Stimulated activated naive CD8-positive, alpha-beta T cell treated with anti-CD3 and anti-CD28 coated beads, Interleukin-15, Interleukin-2, amounts not matched to agents 100 ng/mL and 50 ng/mL, for 24 hours (primary cell): ENCODE measurements around the gene SLC3A2.
"Not testable (repeated sequence)": the region's sequence is repeated elsewhere in the genome, so short reads cannot be mapped to it uniquely, and the experiment has no call there.

Experiments
- H3K27ac Mint-ChIP-seq: one replicate; pipeline ENCODE4 v1.8.0; 2021; ENCODE audit warnings: mild to moderate bottlenecking, mixed read lengths
- H3K27me3 Mint-ChIP-seq: one replicate; pipeline ENCODE4 v1.8.0; 2021; ENCODE audit warnings: mixed read lengths
- H3K36me3 Mint-ChIP-seq: one replicate; pipeline ENCODE4 v1.8.0; 2021; ENCODE audit warnings: low read depth, mixed read lengths
- H3K4me1 Mint-ChIP-seq: one replicate; pipeline ENCODE4 v1.8.0; 2021; ENCODE audit warnings: low read depth, mixed read lengths
- H3K4me3 Mint-ChIP-seq: one replicate; pipeline ENCODE4 v1.8.0; 2021; ENCODE audit warnings: mild to moderate bottlenecking, mixed read lengths
- H3K9me3 Mint-ChIP-seq: one replicate; pipeline ENCODE4 v1.8.0; 2021; ENCODE audit warnings: mixed read lengths

The SLC3A2 gene

GRCh38 chr11:62923601-62924411 is 43.1 kb downstream of the SLC3A2 start:
- H3K27ac Mint-ChIP-seq, result peak overlapping the region; percentile 16
- peaks cover 56% of the 10 kb centered on the region for H3K27me3 Mint-ChIP-seq
- no peaks in the 10 kb centered on the region for H3K9me3 Mint-ChIP-seq
- H3K4me3 Mint-ChIP-seq, result peak overlapping the region; percentile 72
- peaks cover 33% of the 10 kb centered on the region for H3K4me1 Mint-ChIP-seq
- H3K36me3 Mint-ChIP-seq, result no peaks in the 10 kb centered on the region

- H3K27ac Mint-ChIP-seq, result no peak overlapping the region
- H3K4me1 Mint-ChIP-seq, result peaks cover 33% of the 10 kb centered on the region
- no peaks in the 10 kb centered on the region for H3K9me3 Mint-ChIP-seq
- H3K4me3 Mint-ChIP-seq, result peak overlapping the region; percentile 41
- H3K36me3 Mint-ChIP-seq, result no peaks in the 10 kb centered on the region
- peaks cover 71% of the 10 kb centered on the region for H3K27me3 Mint-ChIP-seq
These were observed 44.6 kb downstream of the SLC3A2 start for GRCh38 chr11:62925308-62925707.

- no peaks in the 10 kb centered on the region for H3K36me3 Mint-ChIP-seq
- H3K27ac Mint-ChIP-seq, result no peak overlapping the region
- peaks cover 33% of the 10 kb centered on the region for H3K4me1 Mint-ChIP-seq
- peak overlapping the region; percentile 41 for H3K4me3 Mint-ChIP-seq
- no peaks in the 10 kb centered on the region for H3K9me3 Mint-ChIP-seq
- H3K27me3 Mint-ChIP-seq, result peaks cover 75% of the 10 kb centered on the region
These were observed 45.3 kb downstream of the SLC3A2 start for GRCh38 chr11:62925745-62926679.

GRCh38 chr11:62926680-62927455 is 46.2 kb downstream of the SLC3A2 start:
- no peaks in the 10 kb centered on the region for H3K36me3 Mint-ChIP-seq
- H3K4me1 Mint-ChIP-seq, result peaks cover 33% of the 10 kb centered on the region
- peaks cover 79% of the 10 kb centered on the region for H3K27me3 Mint-ChIP-seq
- no peak overlapping the region for H3K4me3 Mint-ChIP-seq
- no peak overlapping the region for H3K27ac Mint-ChIP-seq
- H3K9me3 Mint-ChIP-seq, result no peaks in the 10 kb centered on the region

- Mint-ChIP-seq H3K36me3 (no peaks in the 10 kb centered on the region), H3K4me1 (peaks cover 26% of the 10 kb centered on the region), H3K27me3 (peaks cover 74% of the 10 kb centered on the region), H3K9me3 (no peaks in the 10 kb centered on the region), H3K27ac (no peak overlapping the region), H3K4me3 (no peak overlapping the region)
These were observed 47.3 kb downstream of the SLC3A2 start for GRCh38 chr11:62928011-62928410.

- peaks cover 64% of the 10 kb centered on the region for H3K27me3 Mint-ChIP-seq
- peaks cover 13% of the 10 kb centered on the region for H3K4me1 Mint-ChIP-seq
- no peak overlapping the region for H3K27ac Mint-ChIP-seq
- no peaks in the 10 kb centered on the region for H3K36me3 Mint-ChIP-seq
- H3K9me3 Mint-ChIP-seq, result no peaks in the 10 kb centered on the region
- H3K4me3 Mint-ChIP-seq, result no peak overlapping the region
These were observed 49.5 kb downstream of the SLC3A2 start for GRCh38 chr11:62930157-62930556.

GRCh38 chr11:62930666-62931065 is 50.0 kb downstream of the SLC3A2 start:
- no peak overlapping the region for H3K4me3 Mint-ChIP-seq

GRCh38 chr11:62931499-62932278 is 51.0 kb downstream of the SLC3A2 start:
- Mint-ChIP-seq H3K4me1 (no peaks in the 10 kb centered on the region), H3K4me3 (no peak overlapping the region), H3K36me3 (no peaks in the 10 kb centered on the region), H3K9me3 (no peaks in the 10 kb centered on the region), H3K27me3 (peaks cover 50% of the 10 kb centered on the region), H3K27ac (no peak overlapping the region)

More at GRCh38 chr11:62930666-62931065, 50.0 kb downstream of the SLC3A2 start:
- Mint-ChIP-seq H3K27me3 (peaks cover 59% of the 10 kb centered on the region), H3K27ac (no peak overlapping the region), H3K4me1 (peaks cover 7% of the 10 kb centered on the region), H3K36me3 (no peaks in the 10 kb centered on the region), H3K9me3 (no peaks in the 10 kb centered on the region)

GRCh38 chr11:62933285-62933684 is 52.6 kb downstream of the SLC3A2 start:
- Mint-ChIP-seq H3K36me3 (no peaks in the 10 kb centered on the region), H3K4me3 (no peak overlapping the region)

GRCh38 chr11:62933750-62934495 is 53.2 kb downstream of the SLC3A2 start:
- peaks cover 33% of the 10 kb centered on the region for H3K27me3 Mint-ChIP-seq
- no peak overlapping the region for H3K4me3 Mint-ChIP-seq
- no peaks in the 10 kb centered on the region for H3K36me3 Mint-ChIP-seq
- H3K4me1 Mint-ChIP-seq, result peaks cover 3% of the 10 kb centered on the region
- no peak overlapping the region for H3K27ac Mint-ChIP-seq
- peaks cover 7% of the 10 kb centered on the region for H3K9me3 Mint-ChIP-seq

More at GRCh38 chr11:62933285-62933684, 52.6 kb downstream of the SLC3A2 start:
- Mint-ChIP-seq H3K27me3 (peaks cover 39% of the 10 kb centered on the region), H3K27ac (no peak overlapping the region), H3K4me1 (peaks cover 3% of the 10 kb centered on the region), H3K9me3 (peaks cover 7% of the 10 kb centered on the region)

- no peaks in the 10 kb centered on the region for H3K36me3 Mint-ChIP-seq
- H3K4me3 Mint-ChIP-seq, result no peak overlapping the region
- peaks cover 32% of the 10 kb centered on the region for H3K27me3 Mint-ChIP-seq
- H3K9me3 Mint-ChIP-seq, result peaks cover 7% of the 10 kb centered on the region
- H3K27ac Mint-ChIP-seq, result no peak overlapping the region
- peaks cover 3% of the 10 kb centered on the region for H3K4me1 Mint-ChIP-seq
These were observed 53.7 kb downstream of the SLC3A2 start for GRCh38 chr11:62934496-62934785.

- H3K4me1 Mint-ChIP-seq, H3K9me3 Mint-ChIP-seq, H3K4me3 Mint-ChIP-seq, H3K27ac Mint-ChIP-seq, H3K36me3 Mint-ChIP-seq: not testable (repeated sequence)
- H3K27me3 Mint-ChIP-seq, result peaks cover 12% of the 10 kb centered on the region
These were observed 56.8 kb downstream of the SLC3A2 start for GRCh38 chr11:62937528-62937927.
